OCI-LY7 (cell line): Measurements from ENCODE around the gene LAMA1. TPM values are rescaled to one million over a fixed set of nuclear protein-coding genes. Genes with fewer than 3 reads are reported as not detected.

Experiments
- BruUV-seq: library from RNA; stranded (reverse); fragments of 400-500 nt; replicated peaks from 2 replicates; lab custom pipeline; 2021; lab: Mats Ljungman, UMichigan
- CTCF ChIA-PET: fragments of 300-600 bp; sonication (Branson Sonifier 250); formaldehyde crosslinking; loops from one replicate; lab custom pipeline; 2022; ENCODE audit warnings: antibody characterized with exemption; ENCODE audit not compliant: unreplicated experiment; lab: Charles Lee
- POLR2A ChIA-PET: fragments of 300-600 bp; sonication (Branson Sonifier 250); formaldehyde crosslinking; loops from one replicate; lab custom pipeline; 2022; ENCODE audit warnings: antibody characterized with exemption; lab: Charles Lee
- DNase-seq: peaks from one replicate; pipeline ENCODE4 v3.0.0-alpha.2; 2015; ENCODE audit warnings: low spot score
- H2AFZ ChIP-seq: fragments of 200-600 bp; sonication (generic), shearing (Covaris generic); 2 replicates; pipeline ENCODE4 v1.6.1; 2014; ENCODE audit warnings: mild to moderate bottlenecking, antibody characterized with exemption, low read length, moderate library complexity
- H3K27ac ChIP-seq: fragments of 200-600 bp; sonication (generic); 2 replicates; pipeline ENCODE4 v1.5.1; 2014; ENCODE audit warnings: mixed run types, low read depth, mild to moderate bottlenecking, moderate library complexity, low read length, inconsistent platforms; ENCODE audit not compliant: poor library complexity, severe bottlenecking
- H3K36me3 ChIP-seq: fragments of 200-600 bp; sonication (generic); 2 replicates; pipeline ENCODE4 v1.6.1; 2014; ENCODE audit warnings: mild to moderate bottlenecking, antibody characterized with exemption, low read length, moderate library complexity, mixed read lengths; ENCODE audit not compliant: insufficient read depth
- H3K4me1 ChIP-seq: fragments of 200-600 bp; sonication (generic); 2 replicates; pipeline ENCODE4 v1.5.1; 2014; ENCODE audit warnings: mild to moderate bottlenecking, low read length; ENCODE audit not compliant: insufficient read depth, poor library complexity, severe bottlenecking
- H3K4me2 ChIP-seq: fragments of 200-600 bp; sonication (generic); 2 replicates; pipeline ENCODE4 v1.6.1; 2014; ENCODE audit warnings: mild to moderate bottlenecking, low read length
- H3K4me3 ChIP-seq: fragments of 200-600 bp; sonication (generic); 2 replicates; pipeline ENCODE4 v1.5.1; 2014; ENCODE audit warnings: mild to moderate bottlenecking, low read depth, low read length; ENCODE audit not compliant: poor library complexity, severe bottlenecking
- H3K79me2 ChIP-seq: fragments of 200-600 bp; sonication (generic); 2 replicates; pipeline ENCODE4 v1.6.1; 2016; ENCODE audit warnings: low read depth, mild to moderate bottlenecking, low read length, moderate library complexity, mixed read lengths; ENCODE audit not compliant: insufficient read depth
- H3K9me2 ChIP-seq: fragments of 200-600 bp; sonication (generic); 2 replicates; pipeline ENCODE4 v1.6.1; 2016; ENCODE audit warnings: mild to moderate bottlenecking, low read length, mixed read lengths; ENCODE audit not compliant: insufficient read depth
- H3K9me3 ChIP-seq: fragments of 200-600 bp; sonication (generic); 2 replicates; pipeline ENCODE4 v1.6.1; 2014; ENCODE audit warnings: mild to moderate bottlenecking, mixed run types, low read length, mixed read lengths
- H4K20me1 ChIP-seq: fragments of 200-600 bp; sonication (generic); 2 replicates; pipeline ENCODE4 v1.6.1; 2014; ENCODE audit warnings: mild to moderate bottlenecking, antibody characterized with exemption, low read length, moderate library complexity, mixed read lengths; ENCODE audit not compliant: insufficient read depth
- CTCF ChIP-seq: fragments of 200-600 bp; sonication (generic); conservative IDR thresholded peaks from 2 replicates; pipeline ENCODE4 v1.5.1; 2014; ENCODE audit warnings: mild to moderate bottlenecking, antibody characterized with exemption, low read length, moderate library complexity, mixed read lengths
- EZH2phosphoT487 ChIP-seq: fragments of 200-600 bp; sonication (generic); IDR thresholded peaks from 2 replicates; pipeline ENCODE4 v1.6.1; 2018; ENCODE audit warnings: low read depth, borderline replicate concordance, mild to moderate bottlenecking, mixed run types, antibody characterized with exemption, low read length, moderate library complexity, mixed read lengths
- intact Hi-C: fragments of 100-400 bp; cut with micrococcal nuclease; formaldehyde crosslinking; loops from one replicate; pipeline ENCODE4 v1.10.0; 2022; ENCODE audit not compliant: unreplicated experiment
- total RNA-seq, 2 experiments: library from RNA; depleted of rRNA in 1 of 2; stranded (reverse); fragments of >200 nt in 1 of 2; shearing (Covaris generic) in 1 of 2; gene quantifications; 2 replicates each; pipeline ENCODE4 v1.2.3, GENCODE V29; 2014 to 2022

The LAMA1 gene
- total RNA-seq, 2 experiments from 2014 or later = not detected

- Histone ChIP-seq H3K4me3 (no peak overlapping the region), H2AFZ (no peak overlapping the region), H3K9me3 (no peaks in the 10 kb centered on the region), H3K79me2 (no peaks in the 10 kb centered on the region), H3K27ac (no peak overlapping the region), H4K20me1 (no peaks in the 10 kb centered on the region), H3K36me3 (no peaks in the 10 kb centered on the region), H3K4me2 (no peak overlapping the region), H3K4me1 (no peaks in the 10 kb centered on the region), H3K9me2 (no peaks in the 10 kb centered on the region)
- ChIA-PET POLR2A (interaction anchor here (0.7 kb wide), 2 partner anchors 173 to 823 kb away, joined by 3 read pairs; no protein-coding TSS in a partner anchor), CTCF (no interaction called here)
- intact Hi-C loops = no loop called here
- BruUV-seq = no TSS peak
- TF ChIP-seq CTCF (no peak), EZH2phosphoT487 (no peak)
- no peak for DNase-seq
These were observed 15.0 kb upstream of the LAMA1 start for GRCh38 chr18:7132356-7133150.

DNA sequence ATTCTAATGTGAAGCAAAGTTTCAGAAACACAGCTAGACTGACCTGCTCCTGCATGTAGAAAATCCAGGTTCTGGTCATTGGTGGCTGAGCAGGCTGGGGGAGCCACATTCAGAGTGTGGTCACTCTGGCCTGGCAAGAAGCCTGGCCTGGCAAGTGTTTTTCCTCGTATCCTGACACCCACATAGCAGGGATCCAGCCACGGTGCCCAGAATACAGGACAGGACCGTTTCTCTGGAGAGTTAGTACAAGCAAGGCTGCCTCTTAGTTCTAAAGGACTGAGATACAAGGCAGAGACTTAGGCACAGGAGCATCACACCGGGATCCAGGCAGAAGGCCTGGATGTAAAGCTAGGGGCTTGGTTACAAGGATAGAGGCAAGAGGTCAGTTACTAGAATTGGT is 4.8 kb upstream of the LAMA1 start:
- H4K20me1 ChIP-seq = no peaks in the 10 kb centered on the region
- intact Hi-C loops = no loop called here
- H3K9me3 ChIP-seq = no peaks in the 10 kb centered on the region
- DNase-seq = no peak
- CTCF ChIA-PET = no interaction called here
- H3K9me2 ChIP-seq = no peaks in the 10 kb centered on the region
- no peaks in the 10 kb centered on the region for H3K36me3 ChIP-seq
- BruUV-seq = no TSS peak
- no peak overlapping the region for H3K4me3 ChIP-seq
- POLR2A ChIA-PET = interaction anchor here (0.6 kb wide), 1 partner anchor 111 kb away, joined by 3 read pairs; no protein-coding TSS in a partner anchor
- TF ChIP-seq CTCF (no peak), EZH2phosphoT487 (no peak)
- no peak overlapping the region for H2AFZ ChIP-seq
- H3K27ac ChIP-seq = no peak overlapping the region
- no peaks in the 10 kb centered on the region for H3K4me1 ChIP-seq
- H3K79me2 ChIP-seq = no peaks in the 10 kb centered on the region
- H3K4me2 ChIP-seq = no peak overlapping the region

GRCh38 chr18:7116792-7117389 is 706 bp downstream of the LAMA1 start:
- CTCF ChIA-PET = no interaction called here

More at GRCh38 chr18:7116792-7117389, 706 bp downstream of the LAMA1 start:
- H3K79me2 ChIP-seq = no peaks in the 10 kb centered on the region
- POLR2A ChIA-PET = no interaction called here
- H3K4me3 ChIP-seq = no peak overlapping the region
- no peaks in the 10 kb centered on the region for H3K36me3 ChIP-seq
- no peaks in the 10 kb centered on the region for H3K9me2 ChIP-seq
- no peaks in the 10 kb centered on the region for H4K20me1 ChIP-seq
- no peak for DNase-seq
- no peak overlapping the region for H3K27ac ChIP-seq
- intact Hi-C loops = no loop called here
- no TSS peak for BruUV-seq
- no peak overlapping the region for H3K4me2 ChIP-seq
- H3K9me3 ChIP-seq = no peaks in the 10 kb centered on the region
- no peaks in the 10 kb centered on the region for H3K4me1 ChIP-seq
- TF ChIP-seq EZH2phosphoT487 (no peak), CTCF (no peak)
- no peak overlapping the region for H2AFZ ChIP-seq
